HG03520 (cell line): ENCODE measurements around the gene POLD1.

Source experiments
- ATAC-seq: cut with Tn5 transposase; IDR thresholded peaks from one replicate; pipeline ENCODE4 v1.9.1; 2021; ENCODE audit warnings: mild to moderate bottlenecking, moderate library complexity; ENCODE audit not compliant: unreplicated experiment

Gene POLD1

DNA sequence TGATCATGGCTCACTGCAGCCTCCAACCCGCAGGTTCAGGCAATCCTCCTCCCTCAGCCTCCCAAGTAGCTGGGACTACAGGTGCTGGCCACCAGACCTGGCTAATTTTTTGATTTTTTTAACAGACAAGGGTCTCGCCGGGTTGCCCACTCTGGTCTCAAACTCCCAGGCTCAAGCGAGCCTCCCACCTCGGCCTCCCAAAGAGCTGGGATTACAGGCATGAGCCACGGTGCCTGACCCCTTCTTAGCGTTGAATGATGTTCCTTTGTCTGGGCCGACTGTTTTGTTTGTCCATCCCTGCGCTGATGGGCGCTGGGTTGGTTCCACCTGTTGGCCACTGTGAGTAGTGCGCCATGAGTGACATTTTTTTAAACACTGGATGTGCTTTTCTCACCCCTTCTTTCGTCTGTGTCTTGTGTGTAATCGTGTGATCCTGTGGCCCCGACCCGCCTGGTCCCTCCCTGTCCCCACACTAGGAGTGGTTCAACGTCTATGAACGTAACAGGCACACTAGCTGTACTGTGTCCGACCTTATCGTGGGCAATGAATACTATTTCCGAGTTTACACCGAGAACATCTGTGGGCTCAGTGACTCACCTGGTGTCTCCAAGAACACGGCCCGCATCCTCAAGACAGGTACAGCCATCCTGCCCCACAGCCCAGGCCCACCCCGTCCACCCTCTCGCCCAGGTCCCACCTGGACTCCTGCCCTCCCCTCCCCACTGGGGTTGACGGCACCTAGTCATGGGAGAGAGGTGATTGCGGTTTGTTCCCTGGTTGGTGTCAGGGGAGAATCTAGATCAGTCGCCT is 77.1 kb downstream of the POLD1 start:
- ATAC-seq = no peak

DNA sequence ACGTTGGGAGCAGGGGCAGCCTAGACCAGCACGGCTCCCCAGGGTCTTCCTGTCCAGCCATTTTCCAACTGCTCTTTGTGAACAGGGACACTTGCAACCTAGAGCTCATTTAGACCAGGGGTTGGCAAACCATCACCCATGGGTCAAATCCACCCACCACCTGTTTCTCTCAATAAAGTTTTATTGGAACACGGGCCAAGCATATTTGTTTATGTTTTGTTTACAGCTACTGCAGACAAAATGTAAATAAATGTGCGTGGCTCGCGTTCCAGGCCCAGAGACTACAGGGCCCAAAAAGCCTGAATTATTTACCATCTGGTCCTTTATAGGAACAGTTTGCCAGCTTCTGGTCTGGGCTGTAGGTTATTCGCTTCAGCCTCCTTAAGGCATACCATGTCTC is 78.8 kb downstream of the POLD1 start:
- no peak for ATAC-seq

DNA sequence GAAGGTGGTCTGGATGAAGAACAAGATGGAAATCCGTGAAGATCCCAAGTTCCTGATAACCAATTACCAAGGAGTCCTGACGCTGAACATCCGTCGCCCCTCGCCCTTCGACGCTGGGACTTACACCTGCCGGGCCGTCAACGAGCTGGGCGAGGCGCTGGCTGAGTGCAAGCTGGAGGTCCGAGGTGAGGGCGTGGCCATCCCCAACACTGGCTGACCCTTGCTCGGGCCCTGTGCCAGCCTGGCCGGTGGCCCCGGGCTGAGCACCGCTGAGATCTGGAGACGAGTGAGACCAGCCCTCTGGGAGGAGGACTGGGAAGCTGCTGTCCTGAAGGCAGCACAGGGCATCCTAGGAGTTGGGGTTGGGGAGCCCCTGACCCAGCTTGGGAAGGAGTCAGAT is 80.2 kb downstream of the POLD1 start:
- ATAC-seq = no peak

DNA sequence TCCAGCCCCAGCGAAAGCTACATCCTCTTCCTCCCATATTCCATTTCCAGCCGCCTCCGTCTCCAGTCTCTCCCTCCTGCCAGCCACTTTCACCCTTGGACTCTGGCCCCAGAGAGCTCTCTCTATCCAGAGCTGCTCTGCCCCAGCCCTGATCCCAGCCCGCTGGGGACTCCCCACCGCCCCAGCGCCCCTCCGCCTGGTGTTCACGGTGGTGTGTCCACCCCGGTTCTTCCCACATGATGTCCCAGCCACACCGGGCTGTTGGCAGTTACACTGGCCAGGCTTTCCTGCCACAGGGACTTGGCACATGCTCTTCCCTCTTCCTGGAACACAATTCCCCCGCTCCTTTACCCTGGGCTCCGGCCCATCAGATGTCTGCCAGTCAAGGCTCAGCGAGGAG is 80.9 kb downstream of the POLD1 start:
- no peak for ATAC-seq

DNA sequence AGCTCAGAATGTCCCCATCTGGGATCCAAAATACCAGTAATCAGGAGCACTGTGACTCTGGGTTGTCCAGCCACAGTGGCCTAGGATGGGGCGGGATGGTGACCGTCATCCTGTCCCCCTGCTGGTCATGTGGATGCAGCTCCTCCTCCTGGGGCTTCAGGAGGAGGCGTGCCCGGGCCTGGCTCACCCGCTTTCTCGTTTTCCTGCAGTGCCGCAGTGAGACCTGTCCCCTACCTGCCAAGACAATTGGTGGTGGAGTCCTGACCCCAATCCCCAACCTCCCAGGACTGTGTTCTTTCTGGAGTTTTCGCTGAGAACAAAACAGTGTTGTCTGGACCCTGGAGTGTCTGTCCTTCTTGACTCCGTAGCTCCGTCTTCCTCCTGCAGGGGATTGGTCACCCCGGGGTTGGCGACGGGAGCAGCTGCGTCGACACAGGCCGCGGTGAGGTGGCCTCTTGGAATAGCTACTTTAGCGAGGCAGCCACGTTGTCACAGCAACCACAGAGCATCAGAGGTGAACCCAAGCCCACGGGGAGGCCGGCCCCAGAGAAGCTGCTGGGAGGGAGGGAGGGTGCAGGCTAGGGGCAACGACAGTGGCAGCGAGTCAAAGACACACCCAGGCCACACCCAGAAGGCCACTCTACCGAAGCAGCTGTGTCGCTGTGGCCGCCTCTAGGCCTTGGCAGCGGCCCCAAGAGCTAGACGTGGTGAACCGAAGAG is 82.0 kb downstream of the POLD1 start:
- no peak for ATAC-seq

DNA sequence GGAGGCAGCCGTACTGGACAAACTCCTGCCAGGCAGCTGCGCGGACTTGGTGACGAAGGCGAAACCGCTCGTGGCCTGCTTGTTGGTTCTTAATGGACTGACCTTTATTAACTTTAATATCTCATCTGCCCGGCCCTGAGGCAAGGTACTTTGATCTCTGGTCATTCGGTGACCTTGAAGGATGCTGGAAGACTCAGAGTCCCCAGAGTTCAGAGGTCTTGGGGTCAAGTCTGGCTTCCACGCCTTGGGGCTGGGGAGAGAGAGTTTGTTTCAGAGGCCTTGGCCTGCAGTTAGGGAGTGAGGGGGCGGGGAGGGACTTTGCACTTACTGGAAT is 82.5 kb downstream of the POLD1 start:
- ATAC-seq = no peak

DNA sequence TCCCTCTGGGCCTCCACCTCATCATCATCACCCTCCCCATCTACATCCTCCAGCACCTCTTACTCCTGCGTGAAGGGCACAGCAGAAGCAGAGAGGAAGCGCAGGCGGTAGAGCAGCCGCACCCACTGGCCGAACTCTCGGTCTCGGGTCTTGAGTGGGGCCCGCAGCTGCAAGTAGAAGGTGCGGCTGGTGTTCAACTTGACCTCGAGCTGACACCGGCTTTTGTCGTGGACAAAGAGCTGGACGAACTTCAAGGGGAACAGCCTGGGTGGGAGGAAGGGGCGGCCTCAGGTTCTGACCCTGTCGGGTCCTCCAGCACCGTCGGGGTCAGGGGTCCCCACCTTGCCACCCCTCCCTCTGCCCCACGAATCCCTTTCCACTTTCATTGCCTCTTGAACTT is 83.4 kb downstream of the POLD1 start:
- ATAC-seq = no peak
